Frontal cortex (tissue), 4 donors: ENCODE data around the gene SERPINA3. TPM values are rescaled to one million over a fixed set of nuclear protein-coding genes. Genes with fewer than 3 reads are reported as not detected.
A peak's percentile ranks its signal among the peaks of the same experiment; 100 is the strongest.
"Not testable (repeated sequence)": the region's sequence is repeated elsewhere in the genome, so short reads cannot be mapped to it uniquely, and the experiment has no call there.

ENCODE experiments used
- DNase-seq, 2 donors: peaks; one replicate each; pipeline ENCODE4 v3.0.0; 2012; ENCODE audit warnings: low spot score in 2 of 2
- FAIRE-seq: peaks from 2 replicates; lab custom pipeline; 2012; peaks lifted over from hg19 to GRCh38; lab: Jason Lieb, UNC
- total RNA-seq: library from RNA; depleted of rRNA; stranded (reverse); fragments of >200 nt; gene quantifications from one replicate; pipeline ENCODE4 v1.2.3, GENCODE V29; 2014
- donor health status: control.
- donor health status: control.
- donor health status: control.

The SERPINA3 gene
- not detected for total RNA-seq

DNA sequence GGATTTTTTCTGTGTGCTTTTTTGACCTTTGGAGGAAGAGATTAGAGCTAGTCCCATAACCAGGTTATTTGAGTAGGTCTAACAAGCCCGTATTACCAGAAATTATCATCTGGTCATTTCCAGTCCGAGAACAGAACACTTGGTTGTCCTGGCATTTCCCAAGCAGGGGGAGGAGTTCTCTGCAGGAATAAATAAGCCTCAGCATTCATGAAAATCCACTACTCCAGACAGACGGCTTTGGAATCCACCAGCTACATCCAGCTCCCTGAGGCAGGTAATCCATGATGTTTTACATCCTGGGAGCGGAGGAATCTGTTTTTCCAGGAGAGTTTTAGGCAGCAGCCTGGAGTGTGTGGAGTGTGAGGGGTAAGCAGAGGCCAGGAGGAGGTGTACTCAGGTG is at the start of gene SERPINA3:
TSS of gene SERPINA3 (plus strand) at position 218 of the 400 bp plus-strand sequence. CDS start 2,051 bp downstream, outside the sequence.
- peak in 1 of 2 donors; percentile 25 for DNase-seq
- FAIRE-seq = no peak

DNA sequence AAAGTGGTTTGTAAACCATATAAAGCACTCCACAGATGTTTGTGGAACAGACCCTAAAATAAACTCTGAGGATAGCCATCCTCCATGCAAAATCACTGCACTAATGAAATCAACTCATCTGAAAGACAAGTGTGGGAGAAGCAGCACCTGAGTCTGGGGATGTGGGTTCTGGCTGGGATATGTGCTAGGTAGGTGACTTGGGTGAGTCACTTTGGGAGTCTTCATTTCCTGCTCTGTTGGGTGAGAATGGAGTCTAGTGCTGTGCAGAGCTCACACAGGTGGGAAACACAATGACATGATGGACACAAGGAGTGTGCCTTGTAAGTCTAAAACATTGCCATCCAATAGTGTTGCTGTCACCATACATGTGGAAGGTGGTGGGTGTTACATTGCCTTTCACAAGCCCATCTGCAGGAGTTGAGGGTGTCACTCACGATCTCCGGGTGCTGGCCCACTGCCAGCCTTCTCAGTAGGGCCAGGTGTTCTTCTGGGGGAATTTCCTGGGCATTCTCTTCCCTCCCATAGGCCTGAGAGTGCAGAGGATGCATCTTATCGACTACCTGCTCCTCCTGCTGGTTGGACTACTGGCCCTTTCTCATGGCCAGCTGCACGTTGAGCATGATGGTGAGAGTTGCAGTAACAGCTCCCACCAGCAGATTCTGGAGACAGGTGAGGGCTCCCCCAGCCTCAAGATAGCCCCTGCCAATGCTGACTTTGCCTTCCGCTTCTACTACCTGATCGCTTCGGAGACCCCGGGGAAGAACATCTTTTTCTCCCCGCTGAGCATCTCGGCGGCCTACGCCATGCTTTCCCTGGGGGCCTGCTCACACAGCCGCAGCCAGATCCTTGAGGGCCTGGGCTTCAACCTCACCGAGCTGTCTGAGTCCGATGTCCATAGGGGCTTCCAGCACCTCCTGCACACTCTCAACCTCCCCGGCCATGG is 49.0 kb upstream of the SERPINA3 start:
- no peak for FAIRE-seq

DNA sequence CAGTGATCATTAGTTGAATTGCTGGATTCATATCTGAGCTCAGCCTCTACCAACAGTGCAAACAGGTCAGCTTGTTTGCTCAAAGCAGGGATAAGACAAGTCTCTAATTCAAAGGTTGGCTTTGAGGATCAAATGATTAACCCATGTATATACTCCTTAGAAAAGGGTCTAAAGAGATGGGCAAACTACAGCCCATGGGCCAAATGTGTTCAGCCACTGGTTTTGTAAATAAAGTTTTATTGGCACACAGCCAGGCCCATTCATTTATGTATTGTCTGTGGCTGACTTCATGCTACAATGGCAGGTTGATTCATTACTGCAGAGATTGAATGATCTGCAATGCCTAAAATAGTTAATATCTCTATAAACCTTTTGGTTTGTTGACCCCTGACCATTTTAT is 47.8 kb upstream of the SERPINA3 start:
- DNase-seq = no peak
- no peak for FAIRE-seq

More for the DNA sequence above, 49.0 kb upstream of the SERPINA3 start:
- no peak for DNase-seq

DNA sequence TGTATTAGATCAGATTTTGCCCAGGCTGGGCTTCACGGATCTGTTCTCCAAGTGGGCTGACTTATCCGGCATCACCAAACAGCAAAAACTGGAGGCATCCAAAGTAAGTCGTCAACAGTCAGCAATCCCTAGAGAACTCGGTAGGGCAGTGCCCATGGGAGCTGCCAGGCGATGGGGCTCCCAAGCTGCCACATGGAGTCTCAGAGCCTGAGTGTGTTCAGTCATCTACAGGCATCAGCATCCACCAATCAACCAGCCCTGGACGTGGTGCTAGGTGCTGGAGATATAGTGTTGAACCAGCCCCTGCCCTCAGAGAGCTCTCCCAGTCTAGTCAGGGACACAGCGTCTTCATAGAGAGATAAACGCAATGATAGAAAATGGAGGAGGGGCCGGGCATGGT is 44.0 kb upstream of the SERPINA3 start:
- FAIRE-seq (no peak), DNase-seq (no peak)

DNA sequence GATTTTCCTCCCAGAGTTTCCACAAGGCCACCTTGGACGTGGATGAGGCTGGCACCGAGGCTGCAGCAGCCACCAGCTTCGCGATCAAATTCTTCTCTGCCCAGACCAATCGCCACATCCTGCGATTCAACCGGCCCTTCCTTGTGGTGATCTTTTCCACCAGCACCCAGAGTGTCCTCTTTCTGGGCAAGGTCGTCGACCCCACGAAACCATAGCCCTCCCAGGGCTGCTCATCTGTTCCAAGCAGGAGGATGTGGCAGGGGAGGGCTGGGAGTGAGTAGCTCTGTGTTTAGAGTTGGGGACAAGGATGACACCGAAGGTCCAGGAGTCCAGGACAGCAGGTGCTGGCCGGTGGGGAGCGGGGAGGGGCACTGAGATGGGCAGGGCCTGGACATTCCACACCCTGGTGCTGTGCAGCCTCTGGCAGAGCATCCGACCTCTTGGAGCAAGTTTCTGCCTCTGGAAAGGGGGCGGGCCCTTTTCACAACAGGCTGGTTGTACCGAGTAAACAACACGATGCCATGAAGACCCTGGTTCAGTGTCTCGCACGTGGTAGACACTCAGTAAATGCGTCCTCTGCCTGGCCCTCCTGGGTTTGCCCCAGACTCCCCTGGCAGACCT is 42.7 kb upstream of the SERPINA3 start:
- DNase-seq (no peak), FAIRE-seq (no peak)

DNA sequence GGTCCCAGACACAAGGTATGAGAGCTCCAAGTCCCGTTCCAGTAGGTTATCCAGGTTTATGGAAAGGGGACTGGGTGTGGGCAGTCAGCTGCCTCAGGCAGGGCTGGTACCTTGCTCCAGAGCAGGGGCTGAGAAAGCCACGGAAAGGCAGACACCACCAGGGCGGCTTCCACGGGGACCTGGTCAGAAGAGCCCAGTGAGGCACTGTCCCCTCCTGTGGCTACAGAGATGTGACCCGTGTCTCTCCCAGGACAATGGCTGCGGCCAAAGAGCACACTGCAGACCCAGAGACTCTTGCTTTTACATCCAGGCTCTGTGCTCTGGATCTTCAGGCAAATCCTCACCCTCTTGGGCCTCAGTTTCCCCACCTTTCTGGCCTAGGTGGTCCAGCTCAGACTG is 42.2 kb upstream of the SERPINA3 start:
- FAIRE-seq = no peak
- DNase-seq = no peak

DNA sequence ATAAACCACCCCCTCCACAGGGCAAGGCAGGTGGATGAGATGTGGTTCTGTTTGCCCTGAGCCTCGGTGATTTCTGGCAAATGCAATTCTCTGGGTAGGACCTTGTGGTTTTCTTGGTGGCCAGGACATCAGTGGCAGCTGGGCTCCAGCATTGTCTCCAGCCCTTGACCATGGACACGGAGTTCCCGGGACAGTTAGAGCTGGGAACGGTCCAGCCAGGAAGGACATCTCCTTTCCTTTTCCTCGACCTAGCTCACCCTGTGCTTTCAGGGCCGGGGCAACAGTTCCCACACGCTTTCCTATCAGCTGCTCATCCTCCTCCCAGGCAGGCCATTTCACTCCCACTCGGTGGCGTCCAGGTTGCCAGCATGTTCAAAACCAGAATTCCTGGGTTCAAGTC is 41.8 kb upstream of the SERPINA3 start:
- no peak for FAIRE-seq

DNA sequence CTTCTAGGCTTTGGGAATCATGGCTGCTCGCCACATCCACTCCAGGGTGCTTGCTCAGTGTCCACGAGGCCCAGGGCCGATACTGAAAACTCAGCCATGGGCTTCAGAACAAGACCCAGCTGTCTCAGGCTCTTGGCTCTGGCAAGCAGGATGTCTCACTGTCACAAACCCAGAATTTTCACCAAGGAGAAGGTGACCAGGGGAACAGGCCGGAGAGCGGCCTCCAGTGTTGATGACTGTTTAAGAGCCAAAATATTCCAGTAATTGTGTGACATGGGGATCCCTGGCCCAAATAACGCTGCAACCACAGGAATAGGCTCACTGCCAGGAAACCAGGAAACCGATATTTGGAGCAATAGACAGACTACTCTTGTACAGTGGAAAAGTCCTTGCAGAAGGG is 40.8 kb upstream of the SERPINA3 start:
- no peak for FAIRE-seq
- no peak for DNase-seq

More for the DNA sequence above, 41.8 kb upstream of the SERPINA3 start:
- no peak for DNase-seq

DNA sequence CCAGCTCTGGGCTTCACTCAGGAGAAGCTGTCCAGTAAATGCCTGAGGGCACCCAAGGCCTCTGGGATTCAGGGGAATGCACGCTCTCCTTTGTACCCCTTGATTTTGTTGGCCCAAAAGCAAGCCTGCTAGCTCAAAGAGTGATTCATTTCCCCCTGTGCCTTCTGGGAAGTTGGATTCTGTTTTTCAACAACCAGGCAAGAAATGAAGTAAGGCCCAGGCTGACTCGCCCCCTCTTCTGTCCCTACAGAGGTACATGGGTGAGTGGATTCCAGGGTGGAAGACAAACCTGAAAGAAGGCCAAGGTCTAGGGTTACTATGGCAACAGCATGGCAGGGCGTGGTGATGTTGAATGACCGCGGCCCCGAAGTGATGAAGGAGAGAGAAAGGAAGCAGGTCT is 40.2 kb upstream of the SERPINA3 start:
- FAIRE-seq (no peak), DNase-seq (no peak)

DNA sequence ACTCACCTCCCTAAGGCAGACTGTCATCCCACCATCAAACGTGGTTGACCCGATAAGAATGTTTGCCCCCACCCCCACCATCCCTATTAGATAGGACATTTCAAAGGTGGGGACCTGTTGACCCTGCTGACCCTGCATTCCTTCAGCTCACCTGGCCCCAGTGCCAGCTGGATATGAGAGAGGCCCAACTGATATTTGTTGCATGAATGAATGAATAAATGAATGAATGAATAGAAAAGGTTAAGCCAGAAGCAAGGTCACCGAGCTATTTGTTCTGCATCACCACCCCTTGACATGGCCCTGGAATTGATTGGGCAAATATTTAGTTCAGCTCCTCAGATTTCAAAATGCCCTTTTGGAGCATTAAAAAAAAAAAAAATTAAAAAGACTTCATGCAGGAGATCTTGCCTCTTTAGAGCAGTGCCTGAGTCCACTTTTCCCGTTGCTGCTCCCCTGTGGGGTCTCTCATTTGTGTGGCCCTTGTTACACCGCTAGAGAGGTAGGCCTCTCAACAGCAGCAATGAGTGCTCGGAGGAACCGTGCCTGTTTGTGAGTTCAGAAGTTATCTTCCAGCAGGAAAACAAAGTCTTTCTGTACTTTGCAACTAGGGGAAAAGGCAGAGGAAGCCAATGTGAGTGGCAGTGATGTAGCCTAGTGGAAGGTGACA is 39.4 kb upstream of the SERPINA3 start:
- FAIRE-seq (no peak), DNase-seq (no peak)

DNA sequence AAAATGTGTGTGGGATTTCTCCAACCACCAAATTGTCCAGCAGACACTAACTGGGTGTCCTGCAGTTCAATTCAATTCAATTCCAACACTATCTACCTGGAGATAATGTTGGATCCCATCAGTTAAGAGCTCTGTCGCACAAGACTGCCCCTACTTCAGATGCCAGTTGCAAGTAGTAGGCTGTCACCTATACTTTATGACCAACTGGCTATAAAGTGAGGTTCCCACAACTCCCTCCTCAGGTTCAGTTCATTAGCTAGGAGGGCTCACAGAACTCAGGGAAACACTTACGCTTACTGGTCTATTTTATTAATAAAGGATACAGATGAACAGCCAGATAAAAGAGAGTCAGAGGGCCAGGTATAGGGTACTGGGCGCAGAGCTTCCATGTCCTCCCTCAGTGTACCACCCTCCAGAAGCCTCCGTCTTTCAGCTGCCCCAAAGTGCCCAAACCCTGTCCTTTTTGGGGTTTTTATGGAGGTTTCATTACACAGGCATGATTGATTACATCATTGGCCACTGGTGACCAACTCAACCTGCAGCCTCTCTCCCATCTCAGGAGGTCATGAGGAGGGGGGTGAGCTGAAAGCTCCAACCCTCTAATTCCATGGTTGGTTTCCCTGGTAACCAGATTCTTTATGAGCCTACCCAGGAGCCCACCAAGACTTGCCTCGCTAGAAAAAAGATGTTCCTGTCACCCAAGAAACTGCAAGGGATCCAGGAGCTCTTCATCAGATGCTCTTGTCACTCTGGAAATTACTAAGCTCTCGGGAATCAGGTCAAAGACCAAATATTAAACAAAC is 38.5 kb upstream of the SERPINA3 start:
- DNase-seq (no peak), FAIRE-seq (no peak)

DNA sequence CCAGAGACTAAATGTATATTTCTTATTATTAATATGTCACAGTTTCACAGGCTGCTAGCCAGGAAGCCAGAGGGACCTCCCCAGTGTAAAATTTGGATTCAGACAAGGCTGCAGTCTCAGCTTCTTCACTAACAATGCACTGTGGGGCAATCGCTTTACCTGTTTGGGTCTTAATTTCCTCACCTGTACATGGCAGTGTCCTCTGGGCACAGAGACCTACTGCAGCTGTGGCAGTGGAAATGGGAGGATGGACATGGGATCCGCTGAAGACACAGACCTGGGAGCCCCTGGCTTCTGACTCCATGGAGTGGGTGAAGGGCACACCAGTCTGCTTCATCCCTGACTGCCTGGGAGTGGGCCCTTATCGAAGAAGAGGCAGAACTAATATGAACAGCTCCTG is 37.9 kb upstream of the SERPINA3 start:
- FAIRE-seq (no peak), DNase-seq (no peak)

DNA sequence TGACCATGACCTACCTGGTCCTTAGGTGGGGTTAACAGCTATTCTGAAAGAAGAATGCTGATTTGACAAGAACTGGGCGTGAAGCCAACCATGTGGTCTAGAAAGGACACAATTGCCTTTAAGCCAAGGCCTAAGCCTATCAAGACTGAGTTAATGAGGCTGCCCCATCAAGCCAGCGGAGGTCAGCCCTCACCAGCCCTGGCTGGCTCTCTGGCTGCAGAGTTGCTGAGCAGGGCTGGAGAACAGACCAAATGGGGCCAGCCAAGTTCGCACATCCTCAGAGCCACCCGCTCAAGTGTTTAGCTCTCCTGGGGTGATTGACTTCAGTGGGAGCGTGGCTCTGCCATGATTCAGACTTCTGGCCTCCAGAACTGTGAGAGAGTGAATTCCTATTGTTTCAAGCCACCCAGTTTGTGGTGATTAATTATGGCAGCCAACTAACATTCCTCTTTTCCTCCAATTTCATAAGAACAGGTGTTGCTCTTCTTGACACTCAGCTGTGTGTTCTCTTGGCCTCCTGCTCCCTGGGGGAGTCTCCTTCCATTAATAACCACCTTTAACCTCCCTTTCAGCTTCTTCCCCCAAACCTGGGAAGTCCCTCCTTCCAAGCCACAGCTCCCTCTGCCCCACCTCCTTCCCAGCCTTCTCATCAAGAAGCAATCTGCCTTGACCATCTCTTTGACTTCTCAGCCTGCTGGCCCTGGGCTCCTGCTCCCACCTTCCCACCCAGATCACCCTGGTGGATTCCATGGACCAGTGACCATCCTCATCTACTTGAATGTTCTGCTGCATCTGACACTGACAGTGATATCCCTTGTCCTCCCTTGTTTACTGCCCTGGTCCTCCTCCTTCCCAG is 36.2 kb upstream of the SERPINA3 start:
- no peak for DNase-seq

DNA sequence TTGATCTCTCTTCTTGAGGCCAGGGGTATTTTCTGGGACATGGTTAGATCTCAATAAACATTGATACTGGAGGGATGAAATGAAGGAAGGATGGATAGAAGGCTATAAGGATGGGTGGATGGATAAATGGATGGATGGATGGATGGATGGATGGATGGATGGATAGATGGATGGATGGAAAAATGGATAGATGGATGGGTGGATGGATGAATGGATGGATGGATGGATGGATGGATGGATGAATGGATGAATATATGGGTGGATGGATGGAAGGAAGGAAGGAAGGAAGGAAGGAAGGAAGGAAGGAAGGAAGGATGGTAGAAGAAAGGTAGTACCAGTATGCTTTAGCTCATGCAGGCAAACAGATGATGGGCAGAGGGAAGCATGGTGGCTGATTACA is 34.7 kb upstream of the SERPINA3 start:
- FAIRE-seq, DNase-seq: not testable (repeated sequence)

More for the DNA sequence above, 36.2 kb upstream of the SERPINA3 start:
- FAIRE-seq = no peak

DNA sequence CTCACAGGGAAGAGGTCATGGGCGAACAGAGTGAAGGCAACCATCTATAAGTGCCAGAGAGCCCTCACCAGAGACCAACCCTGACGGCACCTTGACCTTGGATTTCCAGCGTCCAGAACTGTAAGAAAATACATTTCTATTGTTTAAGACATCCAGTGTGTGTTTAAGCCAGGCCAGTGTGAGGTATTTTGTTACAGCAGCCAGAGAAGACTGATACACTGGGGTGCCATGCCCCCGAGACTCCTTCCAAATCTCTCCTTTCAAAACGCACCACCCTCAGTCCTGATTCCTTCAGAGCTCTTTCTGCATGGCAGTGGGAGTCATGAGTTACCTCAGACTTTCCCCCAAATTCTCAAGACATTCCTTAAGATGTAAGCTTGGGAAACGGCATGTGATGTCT is 33.5 kb upstream of the SERPINA3 start:
- FAIRE-seq = no peak

DNA sequence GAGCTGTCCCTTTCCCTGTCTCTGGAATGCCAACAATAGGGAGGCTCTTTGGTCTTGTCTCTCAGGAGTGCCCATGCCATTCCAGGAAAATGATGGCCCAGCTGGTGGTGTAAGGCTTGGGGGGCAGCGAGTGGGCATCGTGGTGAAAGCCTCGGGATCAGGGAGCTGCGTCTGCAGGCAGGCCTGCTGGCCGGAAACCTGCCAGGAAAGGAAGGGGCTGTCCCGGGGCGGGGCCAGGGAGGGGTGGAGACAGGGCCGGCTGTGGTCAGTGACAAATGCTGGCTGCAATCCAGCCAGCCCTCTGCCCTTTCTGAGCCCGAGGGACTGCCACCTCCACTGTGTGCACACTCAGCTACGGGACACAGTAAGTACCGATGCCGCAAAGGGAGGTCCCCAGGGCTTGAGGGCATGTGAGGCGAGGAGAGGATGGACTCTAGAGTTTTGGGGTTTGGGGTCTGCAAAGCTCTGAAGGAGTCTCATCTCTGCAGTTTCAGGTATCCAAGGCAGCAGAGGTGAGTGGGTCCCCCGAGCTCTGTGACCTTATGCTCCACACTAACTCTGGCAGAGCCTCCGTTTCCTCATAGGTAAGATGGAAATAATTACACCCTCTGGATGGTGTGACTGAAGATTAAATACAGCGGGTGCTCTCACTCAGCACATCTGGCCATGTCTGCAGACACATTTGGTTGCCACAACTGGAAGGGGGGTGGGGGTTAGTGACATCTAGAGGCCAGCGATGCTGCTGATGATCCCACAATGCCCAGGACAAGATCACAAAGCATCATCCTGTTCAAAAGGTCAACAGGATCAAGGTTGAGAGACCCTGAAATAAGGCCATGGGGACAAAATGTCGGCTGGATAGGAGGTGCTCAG is 30.8 kb upstream of the SERPINA3 start, which contains the start of gene SERPINA5:
TSS of gene SERPINA5 (plus strand) at position 300 of the 873 bp plus-strand sequence. CDS start 5,937 bp downstream, outside the sequence.
- no peak for DNase-seq

More for the DNA sequence above, 33.5 kb upstream of the SERPINA3 start:
- DNase-seq = no peak

DNA sequence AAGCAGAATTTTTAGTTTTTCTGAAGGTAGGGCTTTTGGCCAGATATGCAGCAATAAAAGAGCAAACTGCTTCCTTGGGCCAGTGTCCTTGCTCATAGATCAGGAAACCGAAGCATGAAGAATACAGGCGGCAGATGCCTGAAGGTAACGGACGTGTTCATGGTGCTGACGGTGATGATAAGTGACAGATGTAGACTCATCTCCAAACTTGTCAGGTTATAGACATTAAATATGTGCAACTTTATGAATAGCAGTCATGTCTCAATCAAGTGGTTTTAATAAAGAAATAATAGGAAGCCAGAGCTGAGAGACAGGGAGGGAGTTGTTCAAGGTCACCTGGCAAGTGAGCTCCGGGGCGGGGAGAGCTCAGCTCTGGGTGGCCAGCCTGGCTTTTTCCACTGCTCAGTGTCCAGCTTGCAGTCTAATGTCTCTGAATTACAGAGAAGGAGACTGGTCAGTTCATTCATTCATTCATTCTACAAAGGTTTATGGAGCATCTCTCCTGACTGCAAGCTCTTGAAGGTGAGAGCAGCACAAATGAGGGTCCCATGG is 29.9 kb upstream of the SERPINA3 start:
- DNase-seq (no peak), FAIRE-seq (no peak)

More for the DNA sequence above, 30.8 kb upstream of the SERPINA3 start, which contains the start of gene SERPINA5:
- FAIRE-seq = no peak
